GDM1 (cell line): ENCODE results near the gene AIMP1.

Experiments used
- DNase-seq: peaks from one replicate; lab custom pipeline; 2025; lab: John Stamatoyannopoulos, UW

Gene AIMP1

DNA sequence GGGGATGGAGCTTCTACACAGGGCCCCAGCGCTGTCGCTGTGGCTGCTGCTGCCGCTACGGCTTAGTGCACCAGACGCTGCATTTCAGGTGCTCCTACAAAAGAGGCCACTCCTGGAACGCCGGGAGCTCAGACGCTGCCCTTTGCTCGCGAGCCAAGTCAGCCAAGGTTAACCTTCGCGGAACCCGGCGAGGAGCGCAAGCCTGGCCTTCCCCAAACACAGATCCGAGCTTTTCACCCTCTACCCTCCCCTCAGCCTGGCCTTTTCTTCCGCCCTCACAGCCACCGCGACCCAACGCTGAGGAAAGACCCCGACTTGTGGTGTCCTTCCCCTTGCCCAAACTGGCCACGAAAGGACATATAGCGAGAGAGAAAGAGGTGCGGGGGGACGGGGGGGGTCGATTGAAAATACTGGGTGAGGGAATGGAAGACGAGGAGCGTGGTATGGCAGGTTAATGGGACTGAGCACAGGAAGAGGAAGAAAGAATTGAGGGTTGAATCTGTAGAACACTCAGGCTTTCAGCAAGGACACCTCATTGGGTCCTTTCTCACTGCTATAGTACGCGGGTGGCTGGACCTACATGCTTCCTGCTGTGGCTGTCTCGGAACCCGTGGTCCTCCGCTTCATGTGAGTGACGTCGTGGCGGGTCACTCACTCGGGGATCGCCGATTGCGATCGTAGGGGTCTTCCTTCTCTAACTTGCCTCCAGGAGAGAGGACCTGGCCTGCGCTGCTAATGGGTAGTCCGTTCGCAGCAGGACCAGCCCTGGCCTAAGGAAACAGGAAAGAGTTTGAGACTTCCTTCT is at the start of gene AIMP1, which contains the start of gene TBCK:
Gene AIMP1, plus strand, starts transcription at position 583 of the 805 bp plus-strand sequence. CDS start 8,460 bp downstream, outside the sequence.
Gene TBCK, minus strand, starts transcription at position 242 of the 805 bp plus-strand sequence. CDS start 7,249 bp downstream, outside the sequence.
- peak; percentile 90 for DNase-seq

- DNase-seq = no peak
Measured at GRCh38 chr4:106268786-106269185, 47.6 kb upstream of the AIMP1 start.

- DNase-seq = no peak
Measured at GRCh38 chr4:106269711-106270110, 46.6 kb upstream of the AIMP1 start.

- no peak for DNase-seq
Measured at GRCh38 chr4:106270736-106271135, 45.6 kb upstream of the AIMP1 start.

DNA sequence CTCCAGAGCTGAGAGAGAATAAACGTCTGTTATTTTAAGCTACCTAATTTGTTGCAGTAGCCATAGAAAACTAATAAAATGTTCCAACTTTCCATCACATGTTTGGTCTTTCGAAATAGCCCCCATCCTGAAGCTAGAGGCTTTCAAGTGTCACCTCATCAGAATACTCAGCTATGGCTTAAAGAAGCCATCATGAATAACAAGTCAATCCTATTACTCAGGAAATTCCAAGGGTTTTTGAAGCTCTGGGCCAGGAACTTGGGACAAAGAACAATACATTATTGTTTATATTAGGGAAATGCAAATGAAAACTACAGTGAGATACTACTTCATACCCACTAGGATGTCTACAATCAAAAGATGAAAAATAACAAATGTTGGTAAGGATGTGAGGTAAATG is 42.5 kb upstream of the AIMP1 start:
- DNase-seq = no peak

GRCh38 chr4:106277140-106277675 is 39.1 kb upstream of the AIMP1 start:
- DNase-seq = no peak

- DNase-seq = no peak
Measured at GRCh38 chr4:106284227-106284626, 32.1 kb upstream of the AIMP1 start.

GRCh38 chr4:106286611-106287010 is 29.7 kb upstream of the AIMP1 start:
- no peak for DNase-seq

- no peak for DNase-seq
Measured at GRCh38 chr4:106287353-106287969, 28.9 kb upstream of the AIMP1 start.

GRCh38 chr4:106289737-106290136 is 26.6 kb upstream of the AIMP1 start:
- no peak for DNase-seq

- DNase-seq = no peak
Measured at GRCh38 chr4:106291678-106292077, 24.7 kb upstream of the AIMP1 start.

DNA sequence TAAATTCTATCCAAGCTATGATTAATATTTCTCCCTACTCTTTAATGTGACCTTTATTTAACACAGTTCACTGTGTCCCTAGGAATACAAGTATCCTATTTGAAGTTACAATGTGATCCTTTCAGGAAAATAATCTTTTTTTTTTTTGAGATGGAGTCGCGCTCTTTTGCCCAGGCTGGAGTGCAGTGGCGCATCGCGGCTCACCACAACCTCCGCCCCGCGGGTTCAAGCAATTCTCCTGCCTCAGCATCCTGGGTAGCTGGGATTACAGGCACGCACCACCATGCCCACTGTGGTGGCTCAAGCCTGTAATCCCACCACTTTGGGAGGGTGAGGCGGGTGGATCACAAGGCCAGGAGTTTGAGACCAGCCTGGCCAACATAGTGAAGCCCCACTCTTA is 22.3 kb upstream of the AIMP1 start:
- no peak for DNase-seq

DNA sequence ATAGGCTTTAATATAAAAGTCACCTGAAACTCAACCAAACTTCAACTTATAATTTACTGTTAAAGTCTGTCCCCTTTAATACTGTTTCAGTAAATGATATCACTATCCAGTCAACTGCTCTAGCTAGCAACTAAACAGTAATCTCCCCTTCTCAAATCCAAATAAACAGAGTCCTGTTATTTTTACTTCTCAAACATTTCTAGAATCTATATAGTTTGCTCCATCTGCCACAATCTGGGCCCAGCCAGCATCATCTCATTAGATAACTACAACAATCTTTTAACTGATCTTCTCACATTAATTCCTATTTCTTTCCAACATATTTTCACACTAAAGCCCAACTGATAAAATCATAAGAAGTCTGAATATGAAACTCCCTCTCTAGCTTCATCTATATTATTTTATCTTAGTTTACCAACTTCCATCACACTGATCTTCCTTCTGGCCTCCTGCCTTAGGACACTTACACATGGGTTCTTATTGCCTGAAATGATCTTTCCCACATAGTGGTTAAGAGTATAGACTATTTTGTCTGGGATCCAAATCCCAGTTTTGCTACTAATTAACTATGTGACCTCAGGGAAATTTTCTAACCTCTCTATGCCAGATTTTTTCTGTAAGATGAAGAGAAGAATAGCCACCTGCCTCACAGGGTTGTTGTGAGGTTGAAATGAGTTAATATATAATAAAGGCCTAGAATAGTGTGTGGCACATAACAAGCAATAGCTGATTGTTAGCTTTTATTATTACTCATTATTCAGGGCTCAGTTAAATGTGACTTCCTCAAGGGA is 18.9 kb upstream of the AIMP1 start:
- no peak for DNase-seq

GRCh38 chr4:106299977-106300376 is 16.4 kb upstream of the AIMP1 start:
- no peak for DNase-seq

GRCh38 chr4:106301393-106302061 is 14.8 kb upstream of the AIMP1 start:
- no peak for DNase-seq

DNA sequence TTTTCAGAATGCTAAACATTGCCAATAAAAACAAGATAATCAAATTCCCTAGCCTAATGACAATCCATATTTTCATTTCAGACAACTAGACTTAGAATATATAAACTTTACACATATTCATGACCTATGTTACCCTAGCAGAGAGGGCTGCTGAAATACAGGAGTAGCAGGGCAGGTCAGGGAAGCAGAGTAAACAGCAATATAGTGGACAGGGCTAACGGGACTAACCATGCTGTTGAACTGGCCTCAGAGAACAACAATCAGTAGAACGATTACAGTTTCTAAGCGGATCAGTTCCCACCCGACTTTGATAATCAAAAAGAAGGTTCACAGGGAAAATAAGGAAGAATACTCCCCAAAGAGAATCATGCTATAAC is 14.3 kb upstream of the AIMP1 start:
- no peak for DNase-seq

DNA sequence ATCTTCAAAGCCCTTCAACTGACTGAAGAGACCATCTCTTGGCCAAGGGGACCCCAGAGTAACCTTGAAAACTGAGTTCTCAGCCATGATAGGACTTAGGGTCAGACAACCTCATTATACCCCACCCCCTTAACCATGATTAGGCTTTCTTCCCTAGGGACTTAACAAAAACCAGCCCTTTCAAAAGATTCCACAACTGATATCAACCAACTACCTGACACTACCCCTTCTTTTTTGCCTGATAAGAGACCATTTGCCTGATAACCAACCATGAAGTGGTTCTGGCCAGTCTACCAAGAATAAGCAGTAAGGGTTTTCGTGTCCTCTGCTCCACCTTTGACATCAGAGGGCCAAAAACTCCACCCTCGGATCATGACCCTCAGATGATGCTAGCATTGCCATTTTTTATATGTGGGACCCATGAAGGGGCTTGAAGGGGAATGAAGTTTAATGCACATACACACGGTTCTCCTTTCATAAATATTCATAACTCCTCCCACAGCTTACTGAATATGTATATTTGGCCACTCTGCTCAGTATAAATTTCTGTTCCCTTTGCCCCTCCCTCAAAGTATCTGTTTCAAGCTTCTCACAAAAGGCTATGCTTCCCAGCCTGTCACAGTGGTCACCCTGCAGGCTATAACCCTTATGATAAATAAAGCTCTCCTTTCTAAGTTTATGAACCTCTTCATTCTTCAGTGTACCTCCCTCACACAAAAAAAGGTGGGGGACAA is 12.6 kb upstream of the AIMP1 start:
- DNase-seq = no peak

DNA sequence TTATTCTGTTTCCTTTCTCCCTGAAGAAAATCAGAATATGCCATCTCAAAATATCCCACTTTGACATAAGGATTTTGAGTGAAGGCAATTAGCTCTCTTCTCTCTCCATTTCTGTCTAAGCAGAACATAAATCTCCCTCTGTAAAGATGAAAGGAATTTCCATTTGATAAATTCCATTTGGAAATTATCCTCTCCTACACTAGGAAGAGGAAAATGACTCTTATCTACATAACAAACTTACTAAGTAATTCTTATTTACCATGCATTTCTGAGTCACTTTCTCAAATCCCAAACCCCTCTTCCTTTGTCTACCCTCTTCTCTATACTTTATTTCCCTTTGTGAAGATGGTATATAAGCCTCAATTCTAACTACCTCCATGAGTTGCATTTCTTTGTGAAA is 11.7 kb upstream of the AIMP1 start:
- no peak for DNase-seq

- no peak for DNase-seq
Measured at GRCh38 chr4:106305435-106306055, 10.8 kb upstream of the AIMP1 start.

DNA sequence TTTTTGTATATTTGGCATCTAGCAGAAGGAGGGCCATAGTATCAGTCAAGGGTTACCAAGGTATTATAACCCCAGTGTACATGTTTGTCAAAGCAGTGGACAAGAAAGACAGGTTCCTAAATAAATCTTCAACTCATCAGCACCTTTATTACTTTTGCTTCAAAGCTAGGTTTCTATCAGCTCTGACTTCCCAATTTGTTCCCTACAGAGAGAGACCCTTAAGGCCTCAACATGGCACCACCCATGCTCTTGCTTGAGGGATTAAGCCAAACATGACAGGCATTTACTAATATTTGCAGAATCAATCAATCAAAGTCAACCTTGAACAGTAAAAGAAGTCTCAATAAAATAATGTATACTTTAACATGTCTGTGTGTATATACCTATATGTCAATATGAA is 9.8 kb upstream of the AIMP1 start:
- no peak for DNase-seq

DNA sequence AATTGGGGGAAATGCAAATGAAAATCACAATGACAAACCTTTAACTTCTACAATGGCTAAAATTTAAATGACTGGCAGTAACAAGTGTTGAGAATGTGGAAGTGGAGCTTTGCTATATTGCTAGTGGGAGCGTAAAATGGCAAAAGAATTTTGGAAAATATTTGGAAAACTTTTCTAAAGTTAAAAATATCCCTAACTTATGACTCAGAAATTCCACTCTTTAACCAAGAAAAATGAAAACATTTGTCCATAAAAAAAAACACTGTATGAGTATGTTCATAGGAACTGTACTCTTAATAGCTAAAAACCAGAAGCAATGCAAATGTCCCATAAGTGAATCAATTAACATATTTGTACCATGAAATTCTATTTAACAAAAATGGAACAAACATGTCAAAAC is 4.0 kb upstream of the AIMP1 start:
- no peak for DNase-seq
